Neural progenitor cell (in vitro differentiated cells): Measurements from ENCODE around the gene RPSA. TPM values are rescaled to one million over a fixed set of nuclear protein-coding genes. Genes with fewer than 3 reads are reported as not detected.
"Not testable (repeated sequence)": the region's sequence is repeated elsewhere in the genome, so short reads cannot be mapped to it uniquely, and the experiment has no call there.

Source experiments
- DNase-seq: peaks from one replicate; pipeline ENCODE4 v3.0.0-alpha.2; 2016; ENCODE audit warnings: low spot score
- H2AFZ ChIP-seq: fragments of 200-600 bp; sonication (generic); replicated peaks from 2 replicates; pipeline ENCODE4 v1.6.1; 2016; ENCODE audit warnings: antibody characterized with exemption
- H3F3A ChIP-seq: fragments of 200-600 bp; sonication (generic); 2 replicates; pipeline ENCODE4 v1.6.1; 2016; ENCODE audit warnings: antibody characterized with exemption, low read depth
- H3K27ac ChIP-seq: fragments of 200-600 bp; sonication (generic); 2 replicates; pipeline ENCODE4 v1.5.1; 2016; ENCODE audit warnings: mild to moderate bottlenecking
- H3K27me3 ChIP-seq: fragments of 200-600 bp; sonication (generic); 2 replicates; pipeline ENCODE4 v1.6.1; 2016; ENCODE audit warnings: mild to moderate bottlenecking, moderate library complexity
- H3K36me3 ChIP-seq: fragments of 200-600 bp; sonication (generic); 2 replicates; pipeline ENCODE4 v1.5.1; 2016
- H3K4me1 ChIP-seq: fragments of 200-600 bp; sonication (generic); 2 replicates; pipeline ENCODE4 v1.6.1; 2016; ENCODE audit warnings: mixed run types
- H3K4me2 ChIP-seq: fragments of 200-600 bp; sonication (generic); 2 replicates; pipeline ENCODE4 v1.6.1; 2016
- H3K4me3 ChIP-seq: fragments of 200-600 bp; sonication (generic); 2 replicates; pipeline ENCODE4 v1.5.1; 2016
- H3K79me2 ChIP-seq: fragments of 200-600 bp; sonication (generic); 2 replicates; pipeline ENCODE4 v1.6.1; 2016; ENCODE audit warnings: low read depth
- H3K9ac ChIP-seq: fragments of 200-600 bp; sonication (generic); 2 replicates; pipeline ENCODE4 v1.6.1; 2016
- H3K9me3 ChIP-seq: fragments of 200-600 bp; sonication (generic); 2 replicates; pipeline ENCODE4 v1.5.1; 2016; ENCODE audit warnings: low read depth
- H4K20me1 ChIP-seq: fragments of 200-600 bp; sonication (generic); 2 replicates; pipeline ENCODE4 v1.6.1; 2016; ENCODE audit warnings: low read depth
- H3K27ac Mint-ChIP-seq: 3 replicates; pipeline ENCODE4 v1.8.0; 2021; ENCODE audit warnings: mixed read lengths
- H3K27me3 Mint-ChIP-seq: 2 replicates; pipeline ENCODE4 v1.8.0; 2022; ENCODE audit warnings: low read depth, mild to moderate bottlenecking, inconsistent platforms, moderate library complexity, mixed read lengths; ENCODE audit not compliant: insufficient read depth
- H3K36me3 Mint-ChIP-seq: 3 replicates; pipeline ENCODE4 v1.8.0; 2021; ENCODE audit warnings: mixed read lengths
- H3K4me1 Mint-ChIP-seq: 3 replicates; pipeline ENCODE4 v1.8.0; 2021; ENCODE audit warnings: mixed read lengths
- H3K4me3 Mint-ChIP-seq: 3 replicates; pipeline ENCODE4 v1.8.0; 2021; ENCODE audit warnings: mild to moderate bottlenecking, moderate library complexity, mixed read lengths
- H3K9me3 Mint-ChIP-seq: 3 replicates; pipeline ENCODE4 v1.8.0; 2020; ENCODE audit warnings: mixed read lengths
- CTCF ChIP-seq: fragments of 200-600 bp; sonication (generic); IDR thresholded peaks from 2 replicates; pipeline ENCODE4 v1.5.1; 2017; ENCODE audit warnings: antibody characterized with exemption, mild to moderate bottlenecking
- EZH2 ChIP-seq: fragments of 200-600 bp; sonication (generic); IDR thresholded peaks from 2 replicates; pipeline ENCODE4 v1.6.1; 2017; ENCODE audit warnings: antibody characterized with exemption, mild to moderate bottlenecking, moderate library complexity
- EZH2phosphoT487 ChIP-seq: fragments of 200-600 bp; sonication (generic); IDR thresholded peaks from 2 replicates; pipeline ENCODE4 v1.6.1; 2017; ENCODE audit warnings: antibody characterized with exemption
- total RNA-seq: library from RNA; depleted of rRNA; stranded (reverse); fragments of >200 nt; gene quantifications from 2 replicates; pipeline ENCODE4 v1.2.3, GENCODE V29; 2015; ENCODE audit warnings: low replicate concordance

The RPSA gene
- total RNA-seq, 1 donor from 2014 or later, result 2,504 TPM

DNA sequence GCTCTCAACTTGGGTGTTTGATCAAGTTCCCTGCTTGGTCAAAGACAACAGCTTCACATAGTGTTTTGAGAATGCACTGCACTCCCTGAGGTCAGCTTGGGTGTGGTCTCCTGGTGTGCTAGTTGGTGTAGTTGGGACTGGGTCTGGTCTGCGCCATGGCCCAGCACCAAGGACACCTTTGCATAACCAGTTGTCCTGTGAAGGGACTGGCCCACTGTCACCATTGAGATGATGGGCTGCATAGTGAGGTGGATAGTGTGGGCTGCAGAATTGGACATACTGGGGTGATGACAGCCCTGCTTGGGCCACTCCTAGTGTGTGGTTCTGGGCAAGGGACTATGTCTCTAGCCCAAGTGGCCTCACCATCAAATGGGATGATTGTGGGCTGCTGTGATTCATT lies 9.5 kb downstream of the RPSA start:
- H3K36me3 Mint-ChIP-seq, result peaks cover 25% of the 10 kb centered on the region
- no peak overlapping the region for H3K9ac ChIP-seq
- no peaks in the 10 kb centered on the region for H3K9me3 ChIP-seq
- H3K4me1 Mint-ChIP-seq, result peaks cover 18% of the 10 kb centered on the region
- peaks cover 3% of the 10 kb centered on the region for H3K36me3 ChIP-seq
- no peaks in the 10 kb centered on the region for H3K79me2 ChIP-seq
- H3K4me1 ChIP-seq, result peaks cover 13% of the 10 kb centered on the region
- H2AFZ ChIP-seq, result no peak overlapping the region
- peaks cover 69% of the 10 kb centered on the region for H3F3A ChIP-seq
- no peak overlapping the region for H3K27ac ChIP-seq
- H3K4me3 Mint-ChIP-seq, result no peak overlapping the region
- H3K27me3 ChIP-seq, result peaks cover 28% of the 10 kb centered on the region
- H3K27ac Mint-ChIP-seq, result peak overlapping the region; percentile 48
- H3K9me3 Mint-ChIP-seq, result no peaks in the 10 kb centered on the region
- peaks cover 14% of the 10 kb centered on the region for H3K27me3 Mint-ChIP-seq
- no peak for DNase-seq
- H3K4me3 ChIP-seq, result no peak overlapping the region
- H4K20me1 ChIP-seq, result peaks cover 29% of the 10 kb centered on the region
- H3K4me2 ChIP-seq, result no peak overlapping the region
- no peak for TF ChIP-seq EZH2
- no peak for TF ChIP-seq EZH2phosphoT487
- TF ChIP-seq CTCF, result no peak

GRCh38 chr3:39416998-39417397 lies 10.5 kb downstream of the RPSA start:
- H3K27ac ChIP-seq, H3K27ac Mint-ChIP-seq, H3K4me2 ChIP-seq, H3K9me3 ChIP-seq, H3K4me3 ChIP-seq, H3K9ac ChIP-seq, H3K36me3 ChIP-seq, H3K79me2 ChIP-seq, DNase-seq, H3K9me3 Mint-ChIP-seq, H3K4me3 Mint-ChIP-seq, H2AFZ ChIP-seq: not testable (repeated sequence)
- H4K20me1 ChIP-seq, result peaks cover 20% of the 10 kb centered on the region
- H3K4me1 ChIP-seq, result peaks cover 13% of the 10 kb centered on the region
- Mint-ChIP-seq H3K27me3 (peaks cover 14% of the 10 kb centered on the region), H3K36me3 (peaks cover 17% of the 10 kb centered on the region), H3K4me1 (peaks cover 18% of the 10 kb centered on the region)
- H3K27me3 ChIP-seq, result peaks cover 28% of the 10 kb centered on the region
- peaks cover 58% of the 10 kb centered on the region for H3F3A ChIP-seq

DNA sequence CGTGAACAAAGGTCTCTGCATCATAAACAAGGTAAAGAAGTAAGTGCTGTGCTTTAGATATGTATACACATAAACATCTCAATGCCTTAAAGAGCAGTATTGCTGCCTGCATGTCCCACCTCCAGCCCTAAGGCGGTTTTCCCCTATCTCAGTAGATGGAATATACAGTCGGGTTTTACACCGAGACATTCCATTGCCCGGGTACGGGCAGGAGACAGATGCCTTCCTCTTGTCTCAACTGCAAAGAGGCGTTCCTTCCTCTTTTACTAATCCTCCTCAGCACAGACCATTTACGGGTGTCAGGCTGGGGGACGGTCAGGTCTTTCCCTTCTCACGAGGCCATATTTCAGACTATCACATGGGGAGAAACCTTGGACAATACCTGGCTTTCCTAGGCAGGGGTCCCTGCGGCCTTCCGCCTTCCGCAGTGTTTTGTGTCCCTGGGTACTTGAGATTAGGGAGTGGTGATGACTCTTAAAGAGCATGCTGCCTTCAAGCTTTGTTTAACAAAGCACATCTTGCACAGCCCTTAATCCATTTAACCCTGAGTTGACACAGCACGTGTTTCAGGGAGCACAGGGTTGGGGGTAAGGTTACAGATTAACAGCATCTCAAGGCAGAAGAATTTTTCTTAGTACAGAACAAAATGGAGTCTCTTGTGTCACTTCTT lies 12.2 kb downstream of the RPSA start:
- H3K27ac Mint-ChIP-seq, H3K79me2 ChIP-seq, H3K9ac ChIP-seq, H3K9me3 ChIP-seq, H3K9me3 Mint-ChIP-seq, H3K27ac ChIP-seq, H3K36me3 ChIP-seq, H3K36me3 Mint-ChIP-seq, H2AFZ ChIP-seq: not testable (repeated sequence)
- H3K4me3 ChIP-seq, result peak overlapping the region; percentile 15
- peak overlapping the region; percentile 70 for H3K4me2 ChIP-seq
- Mint-ChIP-seq H3K27me3 (peaks cover 10% of the 10 kb centered on the region), H3K4me3 (peak overlapping the region; percentile 18), H3K4me1 (peaks cover 18% of the 10 kb centered on the region)
- peak; percentile 61 for DNase-seq
- TF ChIP-seq EZH2phosphoT487, result peak; percentile 36
- H4K20me1 ChIP-seq, result peaks cover 14% of the 10 kb centered on the region
- H3F3A ChIP-seq, result peaks cover 41% of the 10 kb centered on the region
- H3K27me3 ChIP-seq, result peaks cover 28% of the 10 kb centered on the region
- H3K4me1 ChIP-seq, result peaks cover 13% of the 10 kb centered on the region

DNA sequence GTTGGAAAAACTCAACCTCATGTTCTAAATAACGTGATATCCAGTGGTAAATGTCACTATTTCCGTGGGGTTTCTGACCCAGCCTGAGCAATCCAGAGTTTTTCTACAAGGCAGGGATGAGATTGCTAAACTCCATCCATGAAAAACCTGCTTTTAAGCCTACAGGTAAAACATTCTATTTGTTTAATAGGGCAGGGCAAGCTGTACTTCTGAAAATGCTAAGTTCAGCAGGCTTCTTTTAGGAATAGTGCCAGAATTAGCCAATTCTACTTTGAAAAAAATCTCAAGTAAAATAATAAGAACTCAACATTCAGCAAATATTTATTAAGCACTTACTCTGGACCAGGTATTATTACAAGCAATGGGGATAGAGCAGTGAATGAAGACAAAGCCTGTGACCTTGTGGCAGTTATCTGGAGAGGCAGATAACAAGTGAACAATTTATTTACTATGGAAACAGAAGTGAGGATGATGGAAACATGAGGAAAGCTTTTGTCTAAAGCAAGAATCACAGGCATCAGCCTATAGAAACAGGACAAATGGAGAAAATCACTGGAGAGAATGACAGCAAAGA lies 13.3 kb downstream of the RPSA start:
- H3K9ac ChIP-seq, result no peak overlapping the region
- peaks cover 30% of the 10 kb centered on the region for H3F3A ChIP-seq
- H3K36me3 ChIP-seq, result no peaks in the 10 kb centered on the region
- Mint-ChIP-seq H3K27me3 (peaks cover 9% of the 10 kb centered on the region), H3K4me3 (no peak overlapping the region), H3K27ac (no peak overlapping the region), H3K36me3 (no peaks in the 10 kb centered on the region), H3K9me3 (peaks cover 2% of the 10 kb centered on the region), H3K4me1 (peaks cover 18% of the 10 kb centered on the region)
- H4K20me1 ChIP-seq, result peaks cover 8% of the 10 kb centered on the region
- no peaks in the 10 kb centered on the region for H3K79me2 ChIP-seq
- H3K27me3 ChIP-seq, result peaks cover 28% of the 10 kb centered on the region
- TF ChIP-seq CTCF (no peak), EZH2 (no peak), EZH2phosphoT487 (no peak)
- H3K27ac ChIP-seq, result no peak overlapping the region
- no peak overlapping the region for H3K4me2 ChIP-seq
- H3K9me3 ChIP-seq, result no peaks in the 10 kb centered on the region
- no peak overlapping the region for H3K4me3 ChIP-seq
- DNase-seq, result no peak
- H3K4me1 ChIP-seq, result peaks cover 13% of the 10 kb centered on the region
- H2AFZ ChIP-seq, result no peak overlapping the region
